Esophagus muscularis mucosa (tissue), 4 donors: ENCODE data around the gene CH25H. TPM values are rescaled to one million over a fixed set of nuclear protein-coding genes. Genes with fewer than 3 reads are reported as not detected.

Experiments
- DNase-seq: peaks from one replicate; pipeline ENCODE4 v3.0.0-alpha.2; 2017; ENCODE audit errors: extremely low spot score
- H3K27ac ChIP-seq, 4 donors: fragments of 200-600 bp; sonication (generic); replicated peaks in 1 of 4; 1 replicate in 3 of 4; 2 replicates in 1 of 4; pipeline ENCODE4 v1.5.1; 2016 to 2019; ENCODE audit warnings: mild to moderate bottlenecking in 1 of 4
- H3K27me3 ChIP-seq, 4 donors: fragments of 200-600 bp; sonication (generic); one replicate each; pipeline versions ENCODE4 v1.5.1 to v1.6.0; 2016 to 2019
- H3K36me3 ChIP-seq, 4 donors: fragments of 200-600 bp; sonication (generic); one replicate each; pipeline ENCODE4 v1.5.1; 2016 to 2019
- H3K4me1 ChIP-seq, 4 donors: fragments of 200-600 bp; sonication (generic); one replicate each; pipeline ENCODE4 v1.5.1; 2016 to 2019
- H3K4me3 ChIP-seq, 4 donors: fragments of 200-600 bp; sonication (generic); 1 replicate in 2 of 4; 2 replicates in 2 of 4; pipeline ENCODE4 v1.5.1; 2016 to 2019; ENCODE audit warnings: mild to moderate bottlenecking in 4 of 4, moderate library complexity in 1 of 4
- H3K9me3 ChIP-seq, 4 donors: fragments of 200-600 bp; sonication (generic); 1 replicate in 3 of 4; 2 replicates in 1 of 4; pipeline ENCODE4 v1.5.1; 2016 to 2019
- CTCF ChIP-seq, 3 experiments: fragments of 200-600 bp in 2 of 3; fragments of 450-650 bp in 1 of 3; sonication (generic) in 2 of 3; IDR thresholded peaks; one replicate each; pipeline ENCODE4 v1.5.1; 2017 to 2019; ENCODE audit warnings: antibody characterized with exemption in 3 of 3, mild to moderate bottlenecking in 2 of 3, moderate library complexity in 1 of 3
- EP300 ChIP-seq: sonication (generic); formaldehyde crosslinking; IDR thresholded peaks from one replicate; pipeline ENCODE4 v1.6.1; 2017; ENCODE audit warnings: antibody characterized with exemption
- POLR2A ChIP-seq: fragments of 450-650 bp; IDR thresholded peaks from one replicate; pipeline ENCODE4 v1.6.1; 2017; ENCODE audit warnings: antibody characterized with exemption, moderate library complexity, mild to moderate bottlenecking, low read depth
- POLR2AphosphoS5 ChIP-seq, 2 donors: sonication (generic); formaldehyde crosslinking; IDR thresholded peaks; one replicate each; pipeline ENCODE4 v1.6.1; 2017; ENCODE audit warnings: antibody characterized with exemption in 2 of 2
- WGBS: methylation state at CpG from one replicate; pipeline ENCODE4 v1.1.5; 2018; 5-methylcytosine and 5-hydroxymethylcytosine counted together
- intact Hi-C: fragments of 100-400 bp; cut with DNase I; formaldehyde crosslinking; loops from one replicate; pipeline ENCODE4 v1.15.1; 2023
- total RNA-seq, 4 donors: library from RNA; depleted of rRNA; stranded (reverse); fragments of >200 nt; gene quantifications; one replicate each; pipeline versions ENCODE4 v1.1.0 to v1.2.1, GENCODE V29; 2016

The CH25H gene
- total RNA-seq, 4 donors from 2014 or later, result 2.1 to 83.3 (median 2.4) TPM

- TF ChIP-seq POLR2AphosphoS5 (IDR thresholded peaks at IDR 0.05) (no peak), POLR2A (no peak), EP300 (no peak), CTCF (IDR thresholded peaks at IDR 0.05) (no peak)
Observed at GRCh38 chr10:89162596-89162995, 44.5 kb downstream of the CH25H start.

GRCh38 chr10:89160339-89160738 is 46.8 kb downstream of the CH25H start:
- no peak overlapping the region for H3K4me3 ChIP-seq
- no peak for TF ChIP-seq CTCF (IDR thresholded peaks at IDR 0.05)
- no peak for TF ChIP-seq EP300
- TF ChIP-seq POLR2AphosphoS5 (IDR thresholded peaks at IDR 0.05), result no peak
- TF ChIP-seq POLR2A, result no peak
- no peak overlapping the region for H3K27ac ChIP-seq
- no peaks in the 10 kb centered on the region for H3K4me1 ChIP-seq
- H3K27me3 ChIP-seq, result no peaks in the 10 kb centered on the region
- no peaks in the 10 kb centered on the region for H3K9me3 ChIP-seq
- intact Hi-C loops, result no loop called here
- no peaks in the 10 kb centered on the region for H3K36me3 ChIP-seq
- DNase-seq, result no peak
- 96% methylated on average over 1 of the region's 1 CpG for WGBS

More at GRCh38 chr10:89162596-89162995, 44.5 kb downstream of the CH25H start:
- H3K9me3 ChIP-seq, result no peaks in the 10 kb centered on the region
- intact Hi-C loops, result no loop called here
- H3K27me3 ChIP-seq, result no peaks in the 10 kb centered on the region
- H3K4me3 ChIP-seq, result no peak overlapping the region
- no peak overlapping the region for H3K27ac ChIP-seq
- H3K4me1 ChIP-seq, result no peaks in the 10 kb centered on the region
- no peaks in the 10 kb centered on the region for H3K36me3 ChIP-seq
- DNase-seq, result no peak

- Histone ChIP-seq H3K27ac (no peak overlapping the region), H3K4me3 (no peak overlapping the region), H3K4me1 (no peaks in the 10 kb centered on the region), H3K36me3 (no peaks in the 10 kb centered on the region), H3K9me3 (no peaks in the 10 kb centered on the region), H3K27me3 (no peaks in the 10 kb centered on the region)
- intact Hi-C loops, result no loop called here
- no peak for DNase-seq
- TF ChIP-seq CTCF (IDR thresholded peaks at IDR 0.05) (no peak), POLR2A (no peak), POLR2AphosphoS5 (IDR thresholded peaks at IDR 0.05) (no peak), EP300 (no peak)
- 91% methylated on average over 1 of the region's 1 CpG for whole genome bisulfite sequencing
Observed at GRCh38 chr10:89159761-89160160, 47.4 kb downstream of the CH25H start.

GRCh38 chr10:89159316-89159715 is 47.8 kb downstream of the CH25H start:
- intact Hi-C loops, result no loop called here
- no peak for DNase-seq
- no peaks in the 10 kb centered on the region for H3K36me3 ChIP-seq

GRCh38 chr10:89158446-89158845 is 48.7 kb downstream of the CH25H start:
- no peak for TF ChIP-seq EP300
- TF ChIP-seq CTCF (IDR thresholded peaks at IDR 0.05), result no peak
- TF ChIP-seq POLR2A, result no peak
- TF ChIP-seq POLR2AphosphoS5 (IDR thresholded peaks at IDR 0.05), result no peak
- intact Hi-C loops, result no loop called here

More at GRCh38 chr10:89159316-89159715, 47.8 kb downstream of the CH25H start:
- TF ChIP-seq EP300 (no peak), POLR2A (no peak)
- Histone ChIP-seq H3K27me3 (no peaks in the 10 kb centered on the region), H3K27ac (no peak overlapping the region), H3K4me3 (no peak overlapping the region), H3K9me3 (no peaks in the 10 kb centered on the region), H3K4me1 (no peaks in the 10 kb centered on the region)

More at GRCh38 chr10:89158446-89158845, 48.7 kb downstream of the CH25H start:
- no peak for DNase-seq
- H3K27me3 ChIP-seq, result no peaks in the 10 kb centered on the region
- H3K4me3 ChIP-seq, result no peak overlapping the region
- no peaks in the 10 kb centered on the region for H3K36me3 ChIP-seq
- no peak overlapping the region for H3K27ac ChIP-seq
- H3K4me1 ChIP-seq, result no peaks in the 10 kb centered on the region
- H3K9me3 ChIP-seq, result no peaks in the 10 kb centered on the region
